GM12891 (cell line): ENCODE data around the gene CCDC6.

Source experiments
- DNase-seq: peaks from one replicate; pipeline ENCODE4 v3.0.0; 2011; ENCODE audit warnings: low spot score; ENCODE audit not compliant: insufficient read length
- FAIRE-seq: peaks from 2 replicates; lab custom pipeline; 2011; peaks lifted over from hg19 to GRCh38; lab: Jason Lieb, UNC
- PAX5 ChIP-seq: IDR thresholded peaks from 2 replicates; pipeline ENCODE4 v1.6.1; 2011; ENCODE audit warnings: low read length, moderate library complexity, mild to moderate bottlenecking; ENCODE audit not compliant: insufficient read depth, severe bottlenecking
- POLR2A ChIP-seq: IDR thresholded peaks from 2 replicates; pipeline ENCODE4 v1.6.1; 2011; ENCODE audit warnings: low read depth, low read length, control low read depth
- POLR2AphosphoS5 ChIP-seq: IDR thresholded peaks from 2 replicates; pipeline ENCODE4 v1.6.1; 2011; ENCODE audit warnings: low read depth, low read length, control low read depth
- POU2F2 ChIP-seq: IDR thresholded peaks from 2 replicates; pipeline ENCODE4 v1.6.1; 2011; ENCODE audit warnings: low read depth, mild to moderate bottlenecking, control low read depth, low read length, moderate library complexity
- SPI1 ChIP-seq: IDR thresholded peaks from 2 replicates; pipeline ENCODE4 v1.6.1; 2011; ENCODE audit warnings: low read depth, low read length, control low read depth
- TAF1 ChIP-seq: IDR thresholded peaks from 2 replicates; pipeline ENCODE4 v1.6.1; 2011; ENCODE audit warnings: low read depth, low read length, control low read depth

Gene CCDC6

GRCh38 chr10:59857049-59857448 is 49.3 kb downstream of the CCDC6 start:
- TF ChIP-seq PAX5 = no peak
- no peak for TF ChIP-seq POLR2AphosphoS5
- no peak for TF ChIP-seq POLR2A
- no peak for TF ChIP-seq POU2F2
- no peak for TF ChIP-seq TAF1
- no peak for DNase-seq
- FAIRE-seq = no peak

- FAIRE-seq (no peak), DNase-seq (no peak)
- TF ChIP-seq POLR2AphosphoS5 (no peak), POU2F2 (no peak)
Observed at GRCh38 chr10:59856104-59856503, 50.3 kb downstream of the CCDC6 start.

- no peak for DNase-seq
- TF ChIP-seq POLR2AphosphoS5 (no peak), TAF1 (no peak), PAX5 (no peak), SPI1 (no peak), POU2F2 (no peak), POLR2A (no peak)
Observed at GRCh38 chr10:59854571-59854970, 51.8 kb downstream of the CCDC6 start.

GRCh38 chr10:59852670-59853069 is 53.7 kb downstream of the CCDC6 start:
- TF ChIP-seq PAX5 (no peak), SPI1 (no peak)
- FAIRE-seq = no peak
- DNase-seq = no peak

More at GRCh38 chr10:59854571-59854970, 51.8 kb downstream of the CCDC6 start:
- FAIRE-seq = no peak

DNA sequence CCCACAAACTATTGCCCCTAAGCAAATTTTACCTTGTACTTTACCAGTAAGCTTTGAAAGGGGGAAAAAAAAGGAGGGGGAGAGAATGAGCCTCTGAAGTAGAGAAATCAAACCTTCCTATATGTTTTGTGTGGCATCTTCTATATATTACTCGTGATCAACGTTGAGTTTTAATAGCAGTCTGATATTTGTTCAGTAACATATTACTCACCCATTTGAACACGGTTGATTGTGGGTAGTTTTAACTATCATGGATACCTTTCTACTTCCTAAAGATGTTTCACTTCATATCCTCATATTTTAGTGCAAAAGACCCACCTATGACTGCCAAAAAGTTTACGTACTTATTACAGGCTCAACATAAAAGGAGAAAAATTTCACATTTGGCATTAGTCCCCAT is 54.5 kb downstream of the CCDC6 start:
- FAIRE-seq (peak; percentile 76), DNase-seq (no peak)
- TF ChIP-seq PAX5 (no peak), POLR2AphosphoS5 (no peak), SPI1 (no peak), POU2F2 (no peak), POLR2A (no peak), TAF1 (no peak)

GRCh38 chr10:59847888-59848287 is 58.5 kb downstream of the CCDC6 start:
- no peak for FAIRE-seq
- TF ChIP-seq TAF1 = no peak
- no peak for TF ChIP-seq PAX5
- TF ChIP-seq POLR2A = no peak
- no peak for TF ChIP-seq POLR2AphosphoS5
- TF ChIP-seq SPI1 = no peak
- TF ChIP-seq POU2F2 = no peak
- no peak for DNase-seq

DNA sequence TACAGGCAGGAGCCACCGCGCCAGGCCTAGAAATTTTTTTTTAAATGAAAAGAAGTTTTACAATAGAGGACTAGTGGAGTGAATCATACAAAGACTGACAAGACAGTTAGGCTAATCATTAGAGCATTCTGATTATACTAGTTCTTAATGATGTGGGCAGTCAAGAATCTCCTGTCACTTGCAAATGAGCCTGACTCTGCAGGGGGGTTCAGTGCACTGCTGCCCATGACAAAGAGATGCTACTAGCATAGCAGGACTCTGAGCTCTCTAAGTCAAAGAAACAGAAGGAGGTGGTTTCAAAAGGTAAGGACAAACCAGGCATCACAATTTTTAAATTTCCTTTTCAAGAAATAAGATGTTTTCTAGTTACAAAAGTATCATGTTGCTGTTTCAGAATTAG is 59.0 kb downstream of the CCDC6 start:
- TF ChIP-seq POU2F2 (no peak), TAF1 (no peak), POLR2AphosphoS5 (no peak), POLR2A (no peak), PAX5 (no peak), SPI1 (no peak)
- DNase-seq (no peak), FAIRE-seq (no peak)

GRCh38 chr10:59844436-59844835 is 61.9 kb downstream of the CCDC6 start:
- FAIRE-seq (no peak), DNase-seq (no peak)
- TF ChIP-seq TAF1 (no peak), SPI1 (no peak), PAX5 (no peak), POLR2A (no peak), POLR2AphosphoS5 (no peak), POU2F2 (no peak)

GRCh38 chr10:59843748-59844147 is 62.6 kb downstream of the CCDC6 start:
- FAIRE-seq (no peak), DNase-seq (no peak)
- TF ChIP-seq SPI1 (no peak), POLR2A (no peak), TAF1 (no peak), POU2F2 (no peak), POLR2AphosphoS5 (no peak), PAX5 (no peak)

DNA sequence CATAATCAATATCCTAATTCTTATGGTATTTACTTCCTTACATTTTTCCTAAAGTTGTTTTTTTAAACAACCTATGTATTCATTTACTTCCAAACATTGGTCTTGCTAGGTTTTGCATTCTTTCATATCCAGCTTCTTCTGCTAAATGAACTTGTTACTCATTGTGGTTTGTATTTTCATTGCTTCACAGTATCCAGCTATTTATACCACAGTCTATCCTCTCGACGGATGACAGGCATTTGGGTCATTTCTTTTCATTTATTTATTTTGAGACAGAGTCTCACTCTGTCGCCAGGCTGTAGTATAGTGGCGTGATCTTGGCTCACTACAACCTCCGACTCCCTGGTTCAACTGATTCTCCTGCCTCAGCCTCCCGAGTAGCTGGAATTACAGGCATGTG is 66.8 kb downstream of the CCDC6 start:
- no peak for DNase-seq
- TF ChIP-seq POU2F2 (no peak), POLR2AphosphoS5 (no peak), PAX5 (no peak), POLR2A (no peak), TAF1 (no peak), SPI1 (no peak)
- no peak for FAIRE-seq
